WTC11 (cell line): ENCODE results near the gene WIZ. TPM values are rescaled to one million over a fixed set of nuclear protein-coding genes. Genes with fewer than 3 reads are reported as not detected.

Source experiments
- ATAC-seq: fragments of 200-7000 bp; cut with Tn5 transposase; 2 replicates; pipeline ENCODE4 v1.10.0; 2021; ENCODE audit warnings: mild to moderate bottlenecking, moderate library complexity
- CTCF ChIA-PET: fragments of 300-600 bp; sonication (Branson Sonifier 250); formaldehyde crosslinking; loops from one replicate; lab custom pipeline; 2021; ENCODE audit warnings: antibody characterized with exemption; lab: Charles Lee
- POLR2A ChIA-PET: fragments of 350-600 bp; sonication (Branson Sonifier 250); formaldehyde crosslinking; loops from one replicate; lab custom pipeline; 2021; ENCODE audit warnings: antibody characterized with exemption; lab: Charles Lee
- DNase-seq: peaks from one replicate; pipeline ENCODE4 v3.0.0; 2021; ENCODE audit warnings: low spot score
- H3K27ac Mint-ChIP-seq: 2 replicates; pipeline ENCODE4 v1.8.0; 2021; ENCODE audit warnings: mixed read lengths
- H3K27me3 Mint-ChIP-seq: 2 replicates; pipeline ENCODE4 v1.8.0; 2021; ENCODE audit warnings: low read depth, mild to moderate bottlenecking, moderate library complexity, mixed read lengths
- H3K36me3 Mint-ChIP-seq: 2 replicates; pipeline ENCODE4 v1.8.0; 2021; ENCODE audit warnings: mixed read lengths
- H3K4me1 Mint-ChIP-seq: 2 replicates; pipeline ENCODE4 v1.8.0; 2022; ENCODE audit warnings: mixed read lengths
- H3K4me3 Mint-ChIP-seq: 2 replicates; pipeline ENCODE4 v1.8.0; 2021; ENCODE audit warnings: mild to moderate bottlenecking, moderate library complexity, mixed read lengths
- H3K9me3 Mint-ChIP-seq: 2 replicates; pipeline ENCODE4 v1.8.0; 2021; ENCODE audit warnings: mixed read lengths
- ATF1 ChIP-seq: sonication (generic); formaldehyde crosslinking; IDR thresholded peaks from 2 replicates; pipeline ENCODE4 v1.8.1; 2023; ENCODE audit warnings: mild to moderate bottlenecking, moderate library complexity, missing genetic modification reagents
- ESRRA ChIP-seq: sonication (generic); formaldehyde crosslinking; IDR thresholded peaks from 2 replicates; pipeline ENCODE4 v1.8.1; 2022; ENCODE audit warnings: mild to moderate bottlenecking, missing genetic modification reagents, borderline replicate concordance
- FOXJ3 ChIP-seq: sonication (generic); formaldehyde crosslinking; IDR thresholded peaks from 2 replicates; pipeline ENCODE4 v1.9.0; 2021; ENCODE audit warnings: missing genetic modification reagents, mild to moderate bottlenecking, borderline replicate concordance
- HMGA2 ChIP-seq: fragments of 250-450 bp; sonication (Bioruptor Pico); IDR thresholded peaks from 2 replicates; pipeline ENCODE4 v1.4.0; 2021; ENCODE audit warnings: mild to moderate bottlenecking, moderate library complexity
- NFYB ChIP-seq: sonication (generic); formaldehyde crosslinking; conservative IDR thresholded peaks from 2 replicates; pipeline ENCODE4 v1.8.0; 2022; ENCODE audit warnings: low read depth, missing genetic modification reagents
- NR1H2 ChIP-seq: sonication (generic); formaldehyde crosslinking; IDR thresholded peaks from 2 replicates; pipeline ENCODE4 v1.9.0; 2021; ENCODE audit warnings: mild to moderate bottlenecking, moderate library complexity, missing genetic modification reagents
- NR2C2 ChIP-seq: sonication (generic); formaldehyde crosslinking; IDR thresholded peaks from 2 replicates; pipeline ENCODE4 v1.8.0; 2022; ENCODE audit warnings: mild to moderate bottlenecking, missing genetic modification reagents
- NR3C1 ChIP-seq: sonication (generic); formaldehyde crosslinking; conservative IDR thresholded peaks from 2 replicates; pipeline ENCODE4 v1.8.1; 2023; ENCODE audit warnings: low read depth, mild to moderate bottlenecking, missing genetic modification reagents
- RELA ChIP-seq: sonication (generic); formaldehyde crosslinking; IDR thresholded peaks from 2 replicates; pipeline ENCODE4 v1.8.1; 2022; ENCODE audit warnings: missing genetic modification reagents, mild to moderate bottlenecking, borderline replicate concordance
- SMAD4 ChIP-seq: sonication (generic); formaldehyde crosslinking; IDR thresholded peaks from 2 replicates; pipeline ENCODE4 v1.8.0; 2022; ENCODE audit warnings: mild to moderate bottlenecking, missing genetic modification reagents
- SOX15 ChIP-seq: fragments of 250-450 bp; sonication (Bioruptor Pico); IDR thresholded peaks from 2 replicates; pipeline ENCODE4 v1.9.0; 2021; ENCODE audit warnings: mild to moderate bottlenecking
- SP1 ChIP-seq: sonication (generic); formaldehyde crosslinking; conservative IDR thresholded peaks from 2 replicates; pipeline ENCODE4 v1.8.1; 2022; ENCODE audit warnings: missing genetic modification reagents
- ZBTB21 ChIP-seq: sonication (generic); formaldehyde crosslinking; IDR thresholded peaks from 2 replicates; pipeline ENCODE4 v1.8.1; 2023; ENCODE audit warnings: mild to moderate bottlenecking, missing genetic modification reagents, borderline replicate concordance
- ZNF219 ChIP-seq: sonication (generic); formaldehyde crosslinking; IDR thresholded peaks from 2 replicates; pipeline ENCODE4 v1.8.0; 2023; ENCODE audit warnings: missing genetic modification reagents, mild to moderate bottlenecking, borderline replicate concordance
- ZNF396 ChIP-seq: fragments of 250-450 bp; sonication (Bioruptor Pico); IDR thresholded peaks from 2 replicates; pipeline ENCODE4 v1.8.0; 2021; ENCODE audit warnings: mild to moderate bottlenecking, moderate library complexity, borderline replicate concordance
- total RNA-seq: library from RNA; stranded (reverse); gene quantifications from 3 replicates; pipeline ENCODE4 v1.2.3, GENCODE V29; 2021
- TF ChIP-seq, protein P1 (sequence below): fragments of 250-450 bp; sonication (Bioruptor Pico); IDR thresholded peaks from 2 replicates; pipeline ENCODE4 v2.1.2; 2022; ENCODE audit warnings: mild to moderate bottlenecking, moderate library complexity
- TF ChIP-seq, protein P2 (sequence below): sonication (generic); formaldehyde crosslinking; IDR thresholded peaks from 2 replicates; pipeline ENCODE4 v1.8.1; 2023; ENCODE audit warnings: mild to moderate bottlenecking, missing genetic modification reagents
- TF ChIP-seq, protein P3 (sequence below): sonication (generic); formaldehyde crosslinking; IDR thresholded peaks from 2 replicates; pipeline ENCODE4 v1.8.1; 2023; ENCODE audit warnings: mild to moderate bottlenecking, moderate library complexity, missing genetic modification reagents
- TF ChIP-seq, protein P4 (sequence below): sonication (generic); formaldehyde crosslinking; IDR thresholded peaks from 2 replicates; pipeline ENCODE4 v1.8.1; 2022; ENCODE audit warnings: low read depth, mild to moderate bottlenecking, moderate library complexity, missing genetic modification reagents, borderline replicate concordance
- TF ChIP-seq, protein P5 (sequence below): sonication (generic); formaldehyde crosslinking; IDR thresholded peaks from 2 replicates; pipeline ENCODE4 v1.8.0; 2022; ENCODE audit warnings: mild to moderate bottlenecking, missing genetic modification reagents
- TF ChIP-seq, protein P6 (sequence below): sonication (generic); formaldehyde crosslinking; IDR thresholded peaks from 2 replicates; pipeline ENCODE4 v1.8.0; 2022; ENCODE audit warnings: mild to moderate bottlenecking, missing genetic modification reagents
- TF ChIP-seq, protein P7 (sequence below): sonication (generic); formaldehyde crosslinking; conservative IDR thresholded peaks from 2 replicates; pipeline ENCODE4 v1.8.1; 2022; ENCODE audit warnings: mild to moderate bottlenecking, missing genetic modification reagents
- TF ChIP-seq, protein P8 (sequence below): fragments of 250-450 bp; sonication (Bioruptor Pico); IDR thresholded peaks from 2 replicates; pipeline ENCODE4 v1.9.0; 2021; ENCODE audit warnings: mild to moderate bottlenecking

Gene WIZ
- total RNA-seq, 1 experiment from 2014 or later, result 43.9 TPM

DNA sequence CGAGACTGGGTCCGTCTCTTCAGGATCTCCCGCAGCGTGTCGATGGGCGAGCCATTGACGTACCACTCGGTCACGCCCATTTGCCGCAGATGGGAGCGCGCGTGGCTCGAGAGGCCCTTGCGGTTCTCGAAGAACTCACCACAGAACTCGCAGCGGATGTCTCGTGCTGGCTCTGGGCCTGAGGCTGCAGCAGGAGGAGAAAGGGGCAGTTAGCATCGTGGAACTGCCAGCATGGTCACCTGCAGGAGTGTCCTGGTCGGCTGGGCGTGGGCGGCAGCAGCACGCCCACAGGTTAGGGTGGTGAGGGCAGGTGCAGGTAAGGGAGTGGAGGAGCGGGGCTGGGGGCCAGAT, 22.4 kb downstream of the WIZ start:
- POLR2A ChIA-PET, result no interaction called here
- Mint-ChIP-seq H3K4me3 (no peak overlapping the region), H3K9me3 (no peaks in the 10 kb centered on the region), H3K4me1 (peaks cover 13% of the 10 kb centered on the region), H3K27ac (no peak overlapping the region; the same call in 1 of the 2 replicates), H3K36me3 (peaks cover 31% of the 10 kb centered on the region), H3K27me3 (no peaks in the 10 kb centered on the region)
- CTCF ChIA-PET, result no interaction called here
- no peak for DNase-seq
- no peak for ATAC-seq
- TF ChIP-seq ZNF396 (no peak), FOXJ3 (CRISPR knock-in tag) (no peak), NR2C2 (no peak), SP1 (CRISPR knock-in tag) (no peak), ATF1 (CRISPR knock-in tag) (no peak), RELA (CRISPR knock-in tag) (no peak), NR1H2 (no peak), ESRRA (CRISPR knock-in tag) (no peak), SOX15 (CRISPR knock-in tag) (no peak), HMGA2 (no peak), ZBTB21 (no peak)
- TF ChIP-seq, protein P1, sequence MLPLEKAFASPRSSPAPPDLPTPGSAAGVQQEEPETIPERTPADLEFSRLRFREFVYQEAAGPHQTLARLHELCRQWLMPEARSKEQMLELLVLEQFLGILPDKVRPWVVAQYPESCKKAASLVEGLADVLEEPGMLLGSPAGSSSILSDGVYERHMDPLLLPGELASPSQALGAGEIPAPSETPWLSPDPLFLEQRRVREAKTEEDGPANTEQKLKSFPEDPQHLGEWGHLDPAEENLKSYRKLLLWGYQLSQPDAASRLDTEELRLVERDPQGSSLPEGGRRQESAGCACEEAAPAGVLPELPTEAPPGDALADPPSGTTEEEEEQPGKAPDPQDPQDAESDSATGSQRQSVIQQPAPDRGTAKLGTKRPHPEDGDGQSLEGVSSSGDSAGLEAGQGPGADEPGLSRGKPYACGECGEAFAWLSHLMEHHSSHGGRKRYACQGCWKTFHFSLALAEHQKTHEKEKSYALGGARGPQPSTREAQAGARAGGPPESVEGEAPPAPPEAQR (CRISPR knock-in tag), result no peak
- TF ChIP-seq, protein P2, sequence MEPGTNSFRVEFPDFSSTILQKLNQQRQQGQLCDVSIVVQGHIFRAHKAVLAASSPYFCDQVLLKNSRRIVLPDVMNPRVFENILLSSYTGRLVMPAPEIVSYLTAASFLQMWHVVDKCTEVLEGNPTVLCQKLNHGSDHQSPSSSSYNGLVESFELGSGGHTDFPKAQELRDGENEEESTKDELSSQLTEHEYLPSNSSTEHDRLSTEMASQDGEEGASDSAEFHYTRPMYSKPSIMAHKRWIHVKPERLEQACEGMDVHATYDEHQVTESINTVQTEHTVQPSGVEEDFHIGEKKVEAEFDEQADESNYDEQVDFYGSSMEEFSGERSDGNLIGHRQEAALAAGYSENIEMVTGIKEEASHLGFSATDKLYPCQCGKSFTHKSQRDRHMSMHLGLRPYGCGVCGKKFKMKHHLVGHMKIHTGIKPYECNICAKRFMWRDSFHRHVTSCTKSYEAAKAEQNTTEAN, result no peak

DNA sequence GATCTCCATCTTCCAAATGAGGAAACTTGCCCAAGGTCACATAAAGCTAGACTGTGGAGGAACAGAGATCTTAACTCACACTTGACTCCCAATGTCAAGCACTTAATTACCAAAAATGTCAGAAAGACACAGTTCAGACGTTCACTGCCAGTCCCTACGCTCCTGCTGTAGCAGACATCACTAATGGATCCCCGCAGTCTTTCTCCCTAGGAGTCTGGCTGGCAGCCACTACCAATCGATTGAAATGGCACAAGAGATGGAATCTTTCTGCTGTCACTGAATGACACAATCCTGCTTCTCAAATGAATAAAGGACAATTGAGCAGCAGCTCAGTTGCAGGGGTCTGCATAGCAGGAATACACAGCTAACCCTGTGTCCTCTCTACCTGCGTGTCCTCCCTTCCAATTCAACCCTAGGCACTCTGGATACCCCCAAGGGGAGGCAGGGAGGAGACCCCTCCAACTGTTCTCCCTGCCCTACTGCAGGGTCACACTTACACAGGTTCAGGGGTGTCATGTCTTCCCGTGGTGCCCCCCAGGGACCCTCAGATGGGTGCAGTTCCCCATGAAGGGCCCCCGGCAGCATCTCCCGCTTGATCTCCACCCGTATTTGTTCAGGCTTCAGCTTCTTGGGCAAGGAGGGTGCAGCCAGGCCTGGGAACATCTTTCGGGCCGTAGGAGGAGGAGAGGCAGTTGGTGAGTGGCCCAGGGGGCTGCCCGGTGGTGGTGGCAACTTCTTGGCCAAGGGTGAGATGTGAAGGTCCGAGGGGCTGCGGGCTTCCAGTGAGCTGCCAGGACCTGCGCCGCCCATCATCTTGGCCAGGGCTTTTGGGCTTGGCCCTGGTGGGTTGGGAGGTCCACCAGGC, 23.0 kb downstream of the WIZ start:
- peaks cover 11% of the 10 kb centered on the region for H3K4me1 Mint-ChIP-seq
- CTCF ChIA-PET, result no interaction called here
- TF ChIP-seq, protein P3, sequence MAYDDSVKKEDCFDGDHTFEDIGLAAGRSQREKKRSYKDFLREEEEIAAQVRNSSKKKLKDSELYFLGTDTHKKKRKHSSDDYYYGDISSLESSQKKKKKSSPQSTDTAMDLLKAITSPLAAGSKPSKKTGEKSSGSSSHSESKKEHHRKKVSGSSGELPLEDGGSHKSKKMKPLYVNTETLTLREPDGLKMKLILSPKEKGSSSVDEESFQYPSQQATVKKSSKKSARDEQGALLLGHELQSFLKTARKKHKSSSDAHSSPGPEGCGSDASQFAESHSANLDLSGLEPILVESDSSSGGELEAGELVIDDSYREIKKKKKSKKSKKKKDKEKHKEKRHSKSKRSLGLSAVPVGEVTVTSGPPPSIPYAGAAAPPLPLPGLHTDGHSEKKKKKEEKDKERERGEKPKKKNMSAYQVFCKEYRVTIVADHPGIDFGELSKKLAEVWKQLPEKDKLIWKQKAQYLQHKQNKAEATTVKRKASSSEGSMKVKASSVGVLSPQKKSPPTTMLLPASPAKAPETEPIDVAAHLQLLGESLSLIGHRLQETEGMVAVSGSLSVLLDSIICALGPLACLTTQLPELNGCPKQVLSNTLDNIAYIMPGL, result no peak
- TF ChIP-seq, protein P4, sequence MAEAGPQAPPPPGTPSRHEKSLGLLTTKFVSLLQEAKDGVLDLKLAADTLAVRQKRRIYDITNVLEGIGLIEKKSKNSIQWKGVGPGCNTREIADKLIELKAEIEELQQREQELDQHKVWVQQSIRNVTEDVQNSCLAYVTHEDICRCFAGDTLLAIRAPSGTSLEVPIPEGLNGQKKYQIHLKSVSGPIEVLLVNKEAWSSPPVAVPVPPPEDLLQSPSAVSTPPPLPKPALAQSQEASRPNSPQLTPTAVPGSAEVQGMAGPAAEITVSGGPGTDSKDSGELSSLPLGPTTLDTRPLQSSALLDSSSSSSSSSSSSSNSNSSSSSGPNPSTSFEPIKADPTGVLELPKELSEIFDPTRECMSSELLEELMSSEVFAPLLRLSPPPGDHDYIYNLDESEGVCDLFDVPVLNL (CRISPR knock-in tag), result no peak
- TF ChIP-seq NFYB (CRISPR knock-in tag) (no peak), SMAD4 (CRISPR knock-in tag) (no peak), NR3C1 (no peak), ZNF219 (CRISPR knock-in tag) (no peak)
- TF ChIP-seq, protein P5, sequence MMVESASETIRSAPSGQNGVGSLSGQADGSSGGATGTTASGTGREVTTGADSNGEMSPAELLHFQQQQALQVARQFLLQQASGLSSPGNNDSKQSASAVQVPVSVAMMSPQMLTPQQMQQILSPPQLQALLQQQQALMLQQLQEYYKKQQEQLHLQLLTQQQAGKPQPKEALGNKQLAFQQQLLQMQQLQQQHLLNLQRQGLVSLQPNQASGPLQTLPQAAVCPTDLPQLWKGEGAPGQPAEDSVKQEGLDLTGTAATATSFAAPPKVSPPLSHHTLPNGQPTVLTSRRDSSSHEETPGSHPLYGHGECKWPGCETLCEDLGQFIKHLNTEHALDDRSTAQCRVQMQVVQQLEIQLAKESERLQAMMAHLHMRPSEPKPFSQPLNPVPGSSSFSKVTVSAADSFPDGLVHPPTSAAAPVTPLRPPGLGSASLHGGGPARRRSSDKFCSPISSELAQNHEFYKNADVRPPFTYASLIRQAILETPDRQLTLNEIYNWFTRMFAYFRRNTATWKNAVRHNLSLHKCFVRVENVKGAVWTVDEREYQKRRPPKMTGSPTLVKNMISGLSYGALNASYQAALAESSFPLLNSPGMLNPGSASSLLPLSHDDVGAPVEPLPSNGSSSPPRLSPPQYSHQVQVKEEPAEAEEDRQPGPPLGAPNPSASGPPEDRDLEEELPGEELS (CRISPR knock-in tag), result no peak
- TF ChIP-seq, protein P6, sequence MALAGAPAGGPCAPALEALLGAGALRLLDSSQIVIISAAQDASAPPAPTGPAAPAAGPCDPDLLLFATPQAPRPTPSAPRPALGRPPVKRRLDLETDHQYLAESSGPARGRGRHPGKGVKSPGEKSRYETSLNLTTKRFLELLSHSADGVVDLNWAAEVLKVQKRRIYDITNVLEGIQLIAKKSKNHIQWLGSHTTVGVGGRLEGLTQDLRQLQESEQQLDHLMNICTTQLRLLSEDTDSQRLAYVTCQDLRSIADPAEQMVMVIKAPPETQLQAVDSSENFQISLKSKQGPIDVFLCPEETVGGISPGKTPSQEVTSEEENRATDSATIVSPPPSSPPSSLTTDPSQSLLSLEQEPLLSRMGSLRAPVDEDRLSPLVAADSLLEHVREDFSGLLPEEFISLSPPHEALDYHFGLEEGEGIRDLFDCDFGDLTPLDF (CRISPR knock-in tag), result no peak
- TF ChIP-seq, protein P7, sequence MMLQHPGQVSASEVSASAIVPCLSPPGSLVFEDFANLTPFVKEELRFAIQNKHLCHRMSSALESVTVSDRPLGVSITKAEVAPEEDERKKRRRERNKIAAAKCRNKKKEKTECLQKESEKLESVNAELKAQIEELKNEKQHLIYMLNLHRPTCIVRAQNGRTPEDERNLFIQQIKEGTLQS (CRISPR knock-in tag), result no peak
- TF ChIP-seq, protein P8, sequence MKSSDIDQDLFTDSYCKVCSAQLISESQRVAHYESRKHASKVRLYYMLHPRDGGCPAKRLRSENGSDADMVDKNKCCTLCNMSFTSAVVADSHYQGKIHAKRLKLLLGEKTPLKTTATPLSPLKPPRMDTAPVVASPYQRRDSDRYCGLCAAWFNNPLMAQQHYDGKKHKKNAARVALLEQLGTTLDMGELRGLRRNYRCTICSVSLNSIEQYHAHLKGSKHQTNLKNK (CRISPR knock-in tag), result no peak
- no peaks in the 10 kb centered on the region for H3K9me3 Mint-ChIP-seq
- H3K27me3 Mint-ChIP-seq, result no peaks in the 10 kb centered on the region
- H3K4me3 Mint-ChIP-seq, result no peak overlapping the region
- H3K36me3 Mint-ChIP-seq, result peaks cover 35% of the 10 kb centered on the region
- no peak for ATAC-seq
- no peak overlapping the region for H3K27ac Mint-ChIP-seq
- POLR2A ChIA-PET, result no interaction called here
- DNase-seq, result no peak
